ENCODE data around the gene CCNJL.
A peak's percentile ranks its signal among the peaks of the same experiment; 100 is the strongest.

CCNJL gene

DNA sequence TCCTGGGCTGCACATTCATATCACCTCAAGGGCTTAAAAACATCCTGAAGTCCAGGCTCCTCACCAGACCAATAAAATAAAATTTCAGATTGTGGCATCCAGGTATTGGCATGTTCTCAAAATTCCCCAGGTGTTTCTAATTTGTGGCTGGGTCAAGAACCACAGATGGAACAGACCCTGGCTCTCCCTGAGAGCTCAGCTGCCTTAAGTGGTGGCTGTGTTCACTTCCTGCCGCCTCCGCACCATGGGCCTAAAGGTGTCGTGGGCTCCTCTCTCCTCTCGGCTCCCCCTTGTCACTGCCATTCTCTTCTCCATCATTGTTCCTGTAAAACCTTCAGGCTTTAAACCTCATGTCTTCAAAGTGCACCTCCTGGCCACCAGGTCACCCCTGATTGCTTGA lies 17.8 kb upstream of the CCNJL start:
- no peak for DNase-seq (ENCODE audit: low spot score)

DNA sequence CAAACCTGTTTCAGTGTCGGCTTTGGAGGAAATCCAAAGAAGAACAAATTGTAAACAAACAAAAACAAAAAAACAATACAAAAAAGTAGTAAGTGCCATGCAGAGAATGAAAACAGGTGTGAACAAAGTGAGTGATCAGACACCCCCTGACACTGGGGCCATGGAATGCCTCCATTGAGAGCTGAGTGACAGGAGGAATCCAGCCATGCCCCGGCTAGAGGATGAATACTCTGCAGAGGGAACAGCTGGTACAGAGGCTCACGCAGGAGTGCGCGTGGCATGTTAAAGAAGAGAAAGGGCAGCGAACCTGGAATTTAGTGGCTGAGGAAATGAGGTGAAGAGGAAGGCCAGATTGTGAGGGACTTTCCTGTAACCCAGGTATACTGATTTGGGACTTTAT lies 15.5 kb upstream of the CCNJL start:
- DNase-seq (ENCODE audit: low spot score): no peak

DNA sequence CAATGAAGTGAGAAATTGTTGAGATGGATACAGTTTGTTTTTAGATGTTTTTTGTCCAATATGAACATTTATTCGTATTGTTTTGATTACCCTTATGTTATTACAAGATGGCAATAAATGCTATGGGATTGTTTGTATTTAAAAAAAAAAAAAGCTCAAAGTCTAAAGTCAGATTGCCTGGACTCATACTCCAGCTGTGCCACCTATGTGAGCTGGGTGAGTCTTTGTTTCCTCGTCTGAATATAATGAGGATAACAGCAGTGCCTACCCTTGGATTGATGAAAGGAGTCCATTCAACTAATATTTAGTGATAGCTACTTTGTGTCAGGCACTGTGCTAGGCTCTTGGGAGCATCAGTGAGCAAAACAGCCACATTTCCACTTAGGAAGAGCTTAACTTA lies 14.6 kb upstream of the CCNJL start:
- no peak for DNase-seq (ENCODE audit: low spot score)

GRCh38 chr5:160325716-160326115 lies 13.4 kb upstream of the CCNJL start:
- no peak for DNase-seq (ENCODE audit: low spot score)

GRCh38 chr5:160324886-160325285 lies 12.5 kb upstream of the CCNJL start:
- no peak for DNase-seq (ENCODE audit: low spot score)

- no peak for DNase-seq (ENCODE audit: low spot score)
Measured at GRCh38 chr5:160318409-160318808, 6.0 kb upstream of the CCNJL start.

GRCh38 chr5:160317434-160317833 lies 5.1 kb upstream of the CCNJL start:
- no peak for DNase-seq (ENCODE audit: low spot score)

GRCh38 chr5:160315968-160316367 lies 3.6 kb upstream of the CCNJL start:
- DNase-seq (ENCODE audit: low spot score): peak; percentile 94

- no peak for DNase-seq (ENCODE audit: low spot score)
Measured at GRCh38 chr5:160312960-160313727, 780 bp upstream of the CCNJL start.

DNA sequence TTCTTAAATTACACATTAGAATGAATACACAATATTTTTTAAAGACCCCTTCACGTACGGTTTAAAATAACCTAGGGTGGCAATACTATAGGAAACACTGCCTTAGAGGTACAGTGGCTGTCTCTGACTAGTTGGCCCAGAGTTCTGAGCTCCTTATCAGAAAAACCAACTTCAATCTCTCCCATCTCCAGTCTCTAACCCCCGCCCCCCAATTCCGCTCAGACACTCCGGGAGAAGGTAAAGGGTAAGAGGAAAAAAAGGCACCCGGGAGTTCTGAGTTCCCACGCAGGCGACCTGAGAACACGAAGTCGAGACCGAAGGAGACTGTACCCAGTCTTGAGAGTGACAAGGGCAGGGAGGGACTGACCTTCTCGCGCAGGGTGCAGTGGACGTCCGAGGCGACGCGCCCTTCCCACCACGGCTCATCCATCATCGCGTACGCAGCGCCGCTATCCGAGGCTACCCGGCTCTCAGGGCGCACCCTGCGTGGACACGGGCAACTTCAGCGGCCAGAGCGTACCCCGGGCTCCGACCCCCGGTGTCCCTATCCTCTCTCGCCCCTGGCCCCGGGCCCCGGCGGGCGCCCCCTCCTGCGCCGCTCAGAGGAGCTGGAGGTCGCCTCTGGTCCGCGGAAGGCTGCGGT lies 752 bp downstream of the CCNJL start:
- DNase-seq (ENCODE audit: low spot score): no peak

DNA sequence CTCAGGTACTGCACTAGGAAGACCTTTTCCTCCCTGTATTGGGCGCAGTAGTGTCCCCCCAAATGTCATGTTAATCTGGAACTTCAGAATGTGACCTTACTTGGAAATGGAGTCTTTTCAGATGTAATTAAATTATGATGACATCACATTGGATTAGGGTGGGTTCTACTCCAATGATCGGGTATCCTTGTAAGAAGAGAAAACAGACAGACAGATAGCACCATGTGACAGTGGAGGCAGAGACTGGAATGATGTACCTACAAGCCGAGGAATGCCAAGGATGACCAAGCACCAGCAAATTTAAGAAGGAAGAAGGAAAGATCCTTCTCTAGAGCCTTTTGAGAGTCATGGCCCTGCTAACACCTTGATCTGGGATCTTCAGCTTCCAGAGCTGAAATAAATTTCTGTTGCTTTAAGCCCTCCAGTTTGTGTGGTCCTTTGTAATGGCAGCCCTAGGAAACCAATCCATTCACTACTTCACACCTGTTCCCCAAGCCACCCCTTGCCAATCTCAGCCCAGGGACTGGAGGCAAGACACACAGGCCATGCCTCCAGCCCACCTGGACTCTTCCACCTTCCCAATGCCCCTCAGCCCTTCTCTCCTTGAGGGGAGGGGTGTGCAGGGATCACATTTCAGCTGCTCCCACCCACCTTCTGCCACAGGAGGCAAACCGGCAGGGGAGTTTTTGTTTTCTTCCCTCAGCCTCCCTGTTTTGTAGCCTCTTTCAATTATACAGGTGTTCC lies 1.6 kb downstream of the CCNJL start:
- no peak for DNase-seq (ENCODE audit: low spot score)

GRCh38 chr5:160310140-160310539 lies 2.2 kb downstream of the CCNJL start:
- no peak for DNase-seq (ENCODE audit: low spot score)

GRCh38 chr5:160306696-160307095 lies 5.7 kb downstream of the CCNJL start:
- DNase-seq (ENCODE audit: low spot score): no peak

GRCh38 chr5:160305319-160305718 lies 7.0 kb downstream of the CCNJL start:
- DNase-seq (ENCODE audit: low spot score): no peak

- no peak for DNase-seq (ENCODE audit: low spot score)
Measured at GRCh38 chr5:160303690-160304089, 8.7 kb downstream of the CCNJL start.

DNA sequence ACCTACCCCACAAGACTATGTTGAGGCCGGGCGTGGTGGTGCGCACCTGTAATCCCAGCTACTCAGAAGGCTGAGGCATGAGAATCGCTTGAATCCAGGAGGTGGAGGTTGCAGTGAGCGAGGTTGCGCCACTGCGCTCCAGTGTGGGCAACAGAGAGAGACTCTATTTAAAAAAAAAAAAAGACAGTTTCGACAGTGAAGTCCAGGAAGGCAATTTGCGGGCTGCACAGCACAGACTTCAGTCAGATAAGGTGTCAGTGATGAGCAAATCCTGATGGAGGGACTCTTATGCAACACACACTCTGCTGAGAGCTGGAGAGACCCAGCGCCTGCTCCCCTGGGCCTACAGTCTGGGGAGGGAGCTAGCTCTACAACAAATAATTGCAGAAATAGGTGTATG lies 14.2 kb downstream of the CCNJL start:
- DNase-seq (ENCODE audit: low spot score): no peak

GRCh38 chr5:160297776-160298175 lies 14.6 kb downstream of the CCNJL start:
- no peak for DNase-seq (ENCODE audit: low spot score)

DNA sequence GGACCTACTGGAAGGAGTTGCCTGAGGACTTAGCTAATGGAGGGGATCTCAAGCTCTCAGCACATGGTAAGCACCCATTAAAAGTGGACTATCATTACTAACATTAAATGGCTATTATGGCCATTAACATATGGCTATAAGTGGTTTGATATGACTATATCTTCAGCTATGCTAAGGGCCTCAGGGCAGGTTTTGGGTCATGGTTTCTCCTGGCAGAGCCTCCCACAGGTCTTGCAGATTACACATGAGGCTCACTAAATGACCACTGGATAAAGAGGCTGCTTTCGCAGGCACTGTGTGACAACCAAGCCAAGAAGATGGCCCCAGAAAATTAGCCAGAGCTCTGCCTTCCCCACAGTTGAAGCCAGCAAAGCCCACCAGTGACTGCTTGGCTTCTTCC lies 15.4 kb downstream of the CCNJL start:
- no peak for DNase-seq (ENCODE audit: low spot score)

DNA sequence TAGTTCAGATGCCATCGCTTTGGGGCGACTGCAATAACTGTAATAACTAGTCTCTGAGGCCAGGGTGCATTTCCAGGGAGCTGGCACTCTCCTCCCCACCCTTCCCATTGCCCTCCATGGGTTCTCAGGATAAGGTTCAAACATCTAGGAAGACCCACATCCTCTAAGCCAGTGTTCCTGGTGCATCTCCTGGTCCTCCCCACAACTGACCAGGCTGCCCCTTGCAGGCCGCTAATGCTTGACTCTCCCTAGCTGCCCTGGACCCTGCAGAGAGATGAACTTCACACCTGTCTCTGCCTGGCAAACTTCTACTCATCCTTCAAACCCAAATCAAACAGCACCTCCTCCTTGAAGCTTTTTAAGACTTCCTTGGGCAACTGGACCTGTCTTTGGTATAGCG lies 15.9 kb downstream of the CCNJL start:
- no peak for DNase-seq (ENCODE audit: low spot score)

DNA sequence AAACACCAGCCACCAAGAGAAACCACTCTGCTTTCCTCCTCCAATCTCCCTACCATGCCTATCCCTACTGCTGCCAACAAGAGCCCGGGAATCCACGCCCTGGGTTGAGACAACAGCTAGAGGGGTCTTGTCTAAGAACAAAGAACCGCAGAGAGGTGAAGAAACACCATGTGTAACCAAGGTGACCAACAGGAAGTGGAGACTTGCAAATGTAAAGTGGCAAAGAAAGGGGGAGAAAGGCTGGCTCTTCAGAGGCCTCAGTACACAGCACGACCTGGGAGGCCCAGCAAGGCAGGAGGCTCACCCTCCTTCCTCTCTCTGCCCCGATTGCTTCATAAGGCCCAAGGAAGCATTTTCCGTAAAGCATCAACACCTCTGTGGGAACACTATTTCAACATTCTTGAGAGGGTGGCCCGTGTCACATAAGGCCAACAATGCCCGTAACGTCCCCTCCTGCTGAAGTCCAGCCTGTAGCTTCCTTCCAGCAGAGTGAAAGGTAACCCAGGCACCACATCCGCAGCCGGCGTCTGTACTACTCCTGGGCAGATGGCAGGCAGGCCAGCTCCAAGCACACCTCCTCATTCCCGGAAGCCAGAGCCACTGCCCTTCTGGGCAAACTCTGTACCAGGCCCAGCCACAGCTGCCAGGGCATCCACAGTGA lies 18.3 kb downstream of the CCNJL start:
- DNase-seq (ENCODE audit: low spot score): no peak

DNA sequence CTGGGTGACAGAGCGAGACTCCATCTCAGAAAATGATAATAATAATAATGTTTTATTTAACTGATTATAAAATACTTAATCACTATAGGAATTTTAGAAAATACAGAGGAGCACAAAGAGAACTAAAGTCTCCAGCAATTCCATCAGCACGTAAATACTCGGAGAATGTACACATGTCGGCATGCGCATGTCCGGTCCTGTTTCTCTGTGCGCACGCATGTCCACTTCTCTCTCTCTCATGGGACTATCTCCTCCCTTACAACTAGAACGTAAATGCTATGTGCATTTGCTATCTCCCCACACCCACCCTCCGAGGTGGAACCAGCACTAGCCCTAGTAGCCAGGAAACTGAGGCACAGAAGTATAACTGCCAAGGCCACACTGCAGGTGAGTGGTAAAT lies 19.0 kb downstream of the CCNJL start:
- no peak for DNase-seq (ENCODE audit: low spot score)

DNA sequence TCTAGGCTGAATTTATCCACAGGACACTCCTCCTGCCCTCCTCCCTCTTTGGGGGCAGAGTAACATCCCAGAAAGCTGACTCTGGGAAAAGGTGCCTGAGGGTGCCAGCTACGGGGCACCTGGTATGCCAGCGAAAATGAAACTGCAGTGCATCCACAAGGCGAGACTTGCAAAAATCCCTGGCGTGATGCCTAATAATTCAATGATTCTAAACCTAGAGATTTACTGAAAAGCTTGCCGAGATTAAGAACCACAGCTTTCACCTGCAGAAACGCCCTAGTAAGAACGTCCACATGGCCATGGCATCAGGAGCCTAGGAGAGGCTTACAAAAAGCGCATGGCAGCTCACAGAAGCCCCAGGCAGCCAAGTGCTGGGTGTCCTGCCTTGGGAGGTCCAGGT lies 20.9 kb downstream of the CCNJL start:
- DNase-seq (ENCODE audit: low spot score): no peak

DNA sequence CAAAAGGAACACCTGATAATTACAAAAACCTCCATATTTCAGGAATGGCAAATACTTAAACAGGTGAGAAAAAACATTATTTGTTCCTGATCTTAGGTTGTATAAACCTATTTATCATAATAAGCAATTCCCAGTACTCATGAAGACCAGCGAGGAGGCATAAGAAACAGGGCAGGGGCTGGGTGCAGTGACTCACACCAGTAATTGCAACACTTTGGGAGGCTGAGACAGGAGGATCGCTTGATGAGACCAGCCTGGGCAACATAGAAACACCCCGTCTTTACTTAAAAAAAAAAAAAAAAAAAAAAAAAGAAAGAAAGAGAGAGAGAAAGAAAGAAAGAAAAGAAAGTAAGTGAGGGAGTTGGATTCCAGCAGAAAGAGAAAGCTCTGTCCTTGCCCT lies 21.6 kb downstream of the CCNJL start:
- no peak for DNase-seq (ENCODE audit: low spot score)

Data from LoVo (cell line).